Measurements from ENCODE around the gene PCSK9.
"Not testable (repeated sequence)": the region's sequence is repeated elsewhere in the genome, so short reads cannot be mapped to it uniquely, and the experiment has no call there.

Gene PCSK9

GRCh38 chr1:55010194-55010886, 29.0 kb upstream of the PCSK9 start:
- DNase-seq (ENCODE audit: low read depth in 2 of 2), result no peak

- no peak for DNase-seq (ENCODE audit: low read depth in 2 of 2)
Observed at GRCh38 chr1:55010887-55011217, 28.5 kb upstream of the PCSK9 start.

GRCh38 chr1:55012661-55013060, 26.7 kb upstream of the PCSK9 start:
- DNase-seq (ENCODE audit: low read depth in 2 of 2), result no peak

- no peak for DNase-seq (ENCODE audit: low read depth in 2 of 2)
Observed at GRCh38 chr1:55015123-55015522, 24.2 kb upstream of the PCSK9 start.

GRCh38 chr1:55015731-55016620, 23.4 kb upstream of the PCSK9 start:
- no peak for DNase-seq (ENCODE audit: low read depth in 2 of 2)

GRCh38 chr1:55018395-55018794, 21.0 kb upstream of the PCSK9 start:
- DNase-seq (ENCODE audit: low read depth in 2 of 2), result no peak

- DNase-seq (ENCODE audit: low read depth in 2 of 2), result peak; percentile 31 to 71
Observed at GRCh38 chr1:55021942-55022546, 17.3 kb upstream of the PCSK9 start.

- not testable (repeated sequence) for DNase-seq (ENCODE audit: low read depth in 2 of 2)
Observed at GRCh38 chr1:55024163-55024562, 15.2 kb upstream of the PCSK9 start.

GRCh38 chr1:55026682-55027081, 12.7 kb upstream of the PCSK9 start:
- not testable (repeated sequence) for DNase-seq (ENCODE audit: low read depth in 2 of 2)

- not testable (repeated sequence) for DNase-seq (ENCODE audit: low read depth in 2 of 2)
Observed at GRCh38 chr1:55031098-55031497, 8.2 kb upstream of the PCSK9 start.

- DNase-seq (ENCODE audit: low read depth in 2 of 2), result no peak
Observed at GRCh38 chr1:55033265-55033614, 6.1 kb upstream of the PCSK9 start.

GRCh38 chr1:55034476-55035133, 4.7 kb upstream of the PCSK9 start:
- DNase-seq (ENCODE audit: low read depth in 2 of 2), result no peak

GRCh38 chr1:55035904-55036303, 3.4 kb upstream of the PCSK9 start:
- DNase-seq (ENCODE audit: low read depth in 2 of 2), result no peak

- DNase-seq (ENCODE audit: low read depth in 2 of 2), result no peak
Observed at GRCh38 chr1:55037733-55038551, 1.4 kb upstream of the PCSK9 start.

GRCh38 chr1:55038552-55038838, 853 bp upstream of the PCSK9 start:
- DNase-seq (ENCODE audit: low read depth in 2 of 2), result no peak

GRCh38 chr1:55038974-55039341, 390 bp upstream of the PCSK9 start:
- no peak for DNase-seq (ENCODE audit: low read depth in 2 of 2)

- DNase-seq (ENCODE audit: low read depth in 2 of 2), result no peak
Observed at GRCh38 chr1:55040083-55040932, 960 bp downstream of the PCSK9 start.

GRCh38 chr1:55040933-55041494, 1.7 kb downstream of the PCSK9 start:
- DNase-seq (ENCODE audit: low read depth in 2 of 2), result no peak

- no peak for DNase-seq (ENCODE audit: low read depth in 2 of 2)
Observed at GRCh38 chr1:55041613-55042012, 2.3 kb downstream of the PCSK9 start.

GRCh38 chr1:55043011-55043410, 3.7 kb downstream of the PCSK9 start:
- no peak for DNase-seq (ENCODE audit: low read depth in 2 of 2)

- no peak for DNase-seq (ENCODE audit: low read depth in 2 of 2)
Observed at GRCh38 chr1:55043726-55044125, 4.4 kb downstream of the PCSK9 start.
